ENCODE measurements around the gene RALGAPA2.

RALGAPA2 gene

GRCh38 chr20:20530428-20531151, 181.9 kb downstream of the RALGAPA2 start:
- no peak for DNase-seq

GRCh38 chr20:20529597-20529996, 182.8 kb downstream of the RALGAPA2 start:
- DNase-seq, result no peak

- no peak for DNase-seq
Observed at GRCh38 chr20:20528861-20529260, 183.6 kb downstream of the RALGAPA2 start.

GRCh38 chr20:20527661-20528060, 184.8 kb downstream of the RALGAPA2 start:
- DNase-seq, result no peak

- DNase-seq, result no peak
Observed at GRCh38 chr20:20525756-20526155, 186.7 kb downstream of the RALGAPA2 start.

DNA sequence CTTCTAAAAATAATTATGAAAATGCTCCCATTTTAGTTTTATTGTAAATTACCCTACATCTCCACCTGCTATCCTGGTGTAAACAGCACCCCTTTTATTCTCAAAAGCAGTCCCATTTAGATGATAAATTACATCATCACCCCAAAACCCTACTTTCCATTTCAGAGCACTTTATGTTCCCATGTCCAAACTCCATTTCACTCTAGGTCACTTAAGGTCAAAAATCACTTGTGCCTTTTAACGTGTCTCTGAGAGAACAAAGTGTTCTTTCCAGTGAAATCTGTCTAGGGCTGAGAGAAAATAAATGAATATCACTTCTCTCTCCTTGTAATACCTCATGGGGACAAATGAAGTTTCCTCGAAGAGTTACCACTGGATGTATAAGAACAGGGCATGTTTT, 187.2 kb downstream of the RALGAPA2 start:
- DNase-seq, result no peak

DNA sequence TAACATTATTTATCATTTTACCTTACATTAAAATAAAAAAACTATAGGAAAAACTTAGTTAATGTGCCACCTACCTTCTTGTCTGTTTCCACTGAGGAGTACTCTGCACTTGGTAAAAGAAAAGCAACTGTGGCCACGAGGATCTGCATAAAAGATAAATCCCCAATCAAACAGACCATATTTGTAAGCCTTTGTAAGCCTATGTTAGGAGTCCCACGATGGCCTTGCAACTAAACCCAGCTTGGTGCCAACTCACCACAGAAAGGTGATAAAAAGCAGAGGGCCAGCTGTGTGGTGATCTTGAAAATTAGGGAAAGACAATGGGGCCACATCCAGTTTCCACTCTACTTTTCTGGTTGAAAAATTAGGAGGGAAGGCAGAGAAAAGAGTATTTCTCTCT, 187.7 kb downstream of the RALGAPA2 start:
- no peak for DNase-seq

DNA sequence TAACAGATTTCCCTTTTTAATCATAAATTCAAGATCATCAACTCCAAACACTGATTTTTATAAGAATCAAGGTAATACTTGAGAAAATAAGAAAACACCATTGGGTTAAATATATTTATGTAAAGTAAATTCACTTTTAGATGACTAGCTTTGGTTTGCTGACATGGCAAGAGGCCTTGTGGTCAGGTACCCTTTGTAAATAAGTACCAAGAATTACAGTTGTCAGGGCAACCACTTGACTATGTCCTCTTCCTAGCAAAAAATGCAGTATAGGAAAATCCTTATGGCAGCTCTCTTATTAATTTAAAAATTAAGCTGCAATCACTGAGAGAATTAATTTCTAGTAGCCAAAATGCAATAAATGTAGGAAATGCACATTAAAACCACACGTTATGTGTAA, 190.7 kb downstream of the RALGAPA2 start:
- DNase-seq, result no peak

GRCh38 chr20:20520776-20521175, 191.7 kb downstream of the RALGAPA2 start:
- no peak for DNase-seq

DNA sequence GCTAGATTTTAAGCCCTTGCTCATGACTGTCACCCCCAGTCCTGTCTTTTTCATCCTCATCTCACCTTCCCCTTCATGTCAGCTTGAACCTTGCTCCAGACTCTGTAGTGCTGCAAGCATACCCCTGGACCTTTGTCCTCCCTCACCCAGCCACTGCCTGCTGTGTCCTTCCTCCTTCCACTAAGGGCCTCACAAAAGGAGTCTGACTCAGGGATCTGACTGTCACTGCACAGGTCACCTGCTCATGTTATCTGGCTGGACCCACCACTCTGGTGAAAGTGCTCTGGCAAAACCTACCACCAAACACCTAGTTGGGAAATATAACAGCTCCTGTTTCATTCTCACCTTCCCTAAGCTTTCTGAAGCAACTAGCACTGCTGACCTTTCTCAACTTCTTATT, 193.2 kb downstream of the RALGAPA2 start:
- DNase-seq, result no peak

DNA sequence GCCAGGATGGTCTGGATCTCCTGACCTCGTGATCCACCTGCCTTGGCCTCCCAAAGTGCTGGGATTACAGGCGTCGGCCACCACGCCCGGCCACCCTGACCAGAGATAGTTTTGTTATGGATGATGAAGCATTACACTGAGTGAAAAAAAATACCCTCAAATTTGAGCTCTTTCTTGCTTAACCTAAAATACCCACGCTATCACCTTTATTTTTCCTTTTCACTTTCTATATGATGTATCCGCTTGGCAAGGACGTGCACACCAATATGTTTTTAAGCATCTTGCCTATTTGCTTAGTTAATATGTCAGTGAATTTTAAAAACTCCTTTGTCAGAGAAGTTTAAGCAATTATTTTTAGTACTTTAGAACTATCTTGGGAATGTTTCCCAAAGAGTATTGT, 194.2 kb downstream of the RALGAPA2 start:
- no peak for DNase-seq

GRCh38 chr20:20517296-20517695, 195.1 kb downstream of the RALGAPA2 start:
- DNase-seq, result no peak

GRCh38 chr20:20513720-20514119, 198.7 kb downstream of the RALGAPA2 start:
- no peak for DNase-seq

DNA sequence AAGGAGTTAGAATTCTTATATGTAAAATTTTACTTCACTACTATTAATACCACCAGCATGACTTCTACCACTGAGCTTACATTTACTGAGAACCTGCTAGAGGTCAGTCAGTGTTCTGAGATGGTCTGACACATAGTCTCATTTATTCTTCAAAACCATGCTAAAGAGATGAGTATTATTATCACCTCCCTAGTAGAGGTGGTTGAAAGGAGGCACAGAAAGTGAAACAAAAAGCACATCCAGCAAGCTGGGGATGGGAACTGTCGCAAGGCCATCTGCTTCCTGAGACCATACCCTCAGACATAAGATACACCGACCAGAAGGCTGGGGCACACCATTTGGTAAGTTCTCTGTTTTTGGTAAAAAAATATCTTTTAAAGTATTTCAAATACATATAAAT, 206.9 kb downstream of the RALGAPA2 start:
- DNase-seq, result peak; percentile 33 to 49

DNA sequence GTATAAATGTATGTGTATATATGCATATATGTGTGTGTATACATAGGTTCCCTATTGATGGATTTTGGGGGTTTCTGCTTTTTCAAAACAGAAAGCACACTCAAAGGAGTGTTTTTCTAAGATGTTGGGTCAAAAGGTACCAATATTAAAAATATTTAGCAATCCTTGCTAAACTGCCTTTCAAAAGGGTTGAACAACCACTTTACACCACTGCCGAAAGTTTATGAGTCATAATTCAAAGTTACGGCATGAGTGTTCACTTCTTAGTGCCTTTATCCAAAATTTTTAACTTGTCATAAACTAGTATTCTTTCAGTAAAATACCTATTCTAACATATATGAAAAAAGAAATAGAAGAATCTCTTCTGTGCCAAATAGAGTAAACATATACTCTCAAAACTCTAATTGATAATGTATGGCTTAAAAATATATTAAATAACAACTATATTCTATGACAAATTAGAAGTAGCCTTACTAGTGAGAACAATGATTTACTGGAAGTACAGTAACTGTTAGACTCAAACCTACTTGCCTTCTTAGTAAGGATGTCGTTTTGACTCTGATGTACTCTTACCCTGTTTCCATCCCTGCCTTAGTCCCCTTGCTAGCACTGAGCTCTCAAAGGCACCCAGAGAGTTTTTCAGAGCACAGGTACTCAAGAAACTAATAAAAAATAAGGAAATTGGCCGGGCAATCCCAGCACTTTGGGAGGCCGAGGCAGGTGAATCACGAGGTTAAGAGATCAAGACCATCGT, 208.5 kb downstream of the RALGAPA2 start:
- no peak for DNase-seq

DNA sequence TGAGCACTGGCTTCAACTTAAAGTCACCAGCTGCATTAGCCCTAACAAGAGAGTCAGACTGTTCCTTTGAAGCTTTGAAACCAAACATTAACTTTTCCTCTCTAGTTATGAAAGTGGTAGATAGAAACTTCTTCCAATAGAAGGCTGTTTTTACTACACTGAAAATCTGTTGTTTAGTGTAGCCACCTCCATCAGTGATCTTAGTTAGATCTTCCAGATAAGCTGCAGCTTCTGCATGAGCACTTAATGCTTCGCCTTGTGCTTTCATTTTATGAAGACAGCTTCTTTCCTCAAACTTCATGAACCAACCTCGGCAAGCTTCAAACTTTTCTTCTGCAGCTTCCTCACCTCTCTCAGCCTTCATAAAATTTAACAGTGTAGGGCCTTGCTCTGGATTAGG, 211.3 kb downstream of the RALGAPA2 start:
- no peak for DNase-seq

- DNase-seq, result no peak
Observed at GRCh38 chr20:20500312-20500711, 212.1 kb downstream of the RALGAPA2 start.

GRCh38 chr20:20499439-20499838, 213.0 kb downstream of the RALGAPA2 start:
- DNase-seq, result no peak

- no peak for DNase-seq
Observed at GRCh38 chr20:20498076-20498861, 214.2 kb downstream of the RALGAPA2 start.

GRCh38 chr20:20497242-20497978, 215.0 kb downstream of the RALGAPA2 start:
- DNase-seq, result no peak

DNA sequence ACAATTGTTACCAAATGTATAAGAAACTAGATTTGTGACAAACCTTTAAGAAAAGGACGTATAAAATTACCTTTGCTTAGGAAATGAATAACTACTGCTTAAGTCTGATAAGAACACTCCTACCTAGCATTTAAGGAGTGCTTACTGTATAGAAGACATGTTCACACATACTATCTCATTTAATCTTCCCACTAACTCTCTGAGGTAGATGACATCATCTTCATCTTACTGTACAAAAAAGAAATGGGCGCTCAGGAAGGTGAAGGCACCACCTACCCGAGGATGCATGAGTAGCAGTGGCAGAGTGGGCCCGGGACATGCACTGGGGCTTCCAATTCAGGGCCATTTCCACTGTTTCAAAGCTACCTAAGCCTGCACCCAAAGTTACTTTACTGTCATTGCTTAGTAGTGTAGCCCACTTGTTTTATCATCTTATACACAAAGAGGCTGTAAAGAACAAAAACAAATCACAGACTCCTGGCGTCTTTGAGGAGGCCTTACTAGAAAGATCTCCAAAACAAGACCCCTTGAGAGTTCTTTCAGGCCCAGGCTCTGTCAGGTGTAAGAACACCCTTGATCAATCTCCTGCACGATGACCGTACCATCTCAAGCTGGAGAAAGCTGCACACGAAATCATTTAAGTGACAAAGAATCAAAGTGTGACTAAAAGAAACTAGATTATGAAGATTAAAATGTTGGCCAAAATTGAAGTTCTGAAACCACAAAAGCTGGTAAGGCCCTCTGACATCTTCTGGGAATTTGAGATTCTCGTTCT, 216.5 kb downstream of the RALGAPA2 start:
- no peak for DNase-seq

DNA sequence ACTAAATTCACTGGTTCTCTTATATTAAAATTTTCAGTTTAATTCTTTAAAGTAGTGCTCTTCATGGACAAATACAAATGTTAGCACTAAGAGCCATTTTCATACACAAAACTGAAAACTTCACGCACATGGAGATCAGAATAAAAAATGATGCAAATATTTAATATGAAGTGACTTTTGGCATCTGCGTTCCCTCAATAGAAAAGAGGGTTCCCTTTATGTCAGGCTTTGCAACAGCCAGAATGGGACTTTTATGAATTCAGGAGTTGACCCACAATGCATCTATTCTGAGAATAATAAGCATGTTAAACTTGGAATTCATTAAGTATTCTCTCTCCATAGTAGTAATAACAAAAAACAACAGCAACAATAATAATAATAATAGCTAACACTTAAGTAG, 218.7 kb downstream of the RALGAPA2 start:
- no peak for DNase-seq

All from Kasumi-1 (cell line).